PFSK-1 (cell line): ENCODE measurements around the gene PCDHGA4. TPM values are rescaled to one million over a fixed set of nuclear protein-coding genes. Genes with fewer than 3 reads are reported as not detected.

Experiments
- FOXP2 ChIP-seq: optimal IDR thresholded peaks from 2 replicates; pipeline ENCODE3; 2011; ENCODE audit warnings: borderline replicate concordance, control low read depth, inconsistent platforms; ENCODE audit not compliant: insufficient read depth; ENCODE audit errors: extremely low read length, extremely low read depth
- POLR2AphosphoS5 ChIP-seq: IDR thresholded peaks from 2 replicates; pipeline ENCODE4 v1.6.1; 2012; ENCODE audit warnings: low read depth, mild to moderate bottlenecking, control low read depth, low read length, moderate library complexity
- REST ChIP-seq, 2 experiments: IDR thresholded peaks; 2 replicates each; pipeline versions ENCODE4 v1.6.1 to v1.8.0; 2011 to 2012; ENCODE audit warnings: low read depth in 2 of 2, low read length in 2 of 2, control low read depth in 1 of 2, inconsistent platforms in 1 of 2, mild to moderate bottlenecking in 1 of 2, moderate library complexity in 1 of 2; ENCODE audit not compliant: insufficient read depth in 1 of 2
- SIN3A ChIP-seq: IDR thresholded peaks from 2 replicates; pipeline ENCODE4 v1.6.1; 2012; ENCODE audit warnings: mild to moderate bottlenecking, low read length, moderate library complexity, borderline replicate concordance; ENCODE audit not compliant: insufficient read depth
- TAF1 ChIP-seq: IDR thresholded peaks from 2 replicates; pipeline ENCODE4 v1.6.1; 2012; ENCODE audit warnings: low read length, control low read depth, borderline replicate concordance; ENCODE audit not compliant: insufficient read depth
- polyA plus RNA-seq: library from polyadenylated mRNA; unstranded; fragments of >200 nt; gene quantifications from one replicate; pipeline ENCODE4 v1.2.1, GENCODE V29; 2012; ENCODE audit warnings: low read depth, missing spikeins; ENCODE audit not compliant: insufficient read length

The PCDHGA4 gene
- polyA plus RNA-seq: 0.63 TPM

GRCh38 chr5:141354900-141355469, at the start of gene PCDHGA4:
Gene PCDHGA4 (plus strand): TSS chr5:141355021. CDS start chr5:141355108, 87 bp downstream.
- TF ChIP-seq FOXP2 (no peak), REST (IDR thresholded peaks at IDR 0.05; ENCODE audit: insufficient read depth in 1 of 2, low read depth in 2 of 2, low read length in 2 of 2) (no peak), SIN3A (no peak), POLR2AphosphoS5 (no peak), TAF1 (no peak)

- TF ChIP-seq FOXP2: no peak
Observed at GRCh38 chr5:141306630-141307029, 48.2 kb upstream of the PCDHGA4 start.

DNA sequence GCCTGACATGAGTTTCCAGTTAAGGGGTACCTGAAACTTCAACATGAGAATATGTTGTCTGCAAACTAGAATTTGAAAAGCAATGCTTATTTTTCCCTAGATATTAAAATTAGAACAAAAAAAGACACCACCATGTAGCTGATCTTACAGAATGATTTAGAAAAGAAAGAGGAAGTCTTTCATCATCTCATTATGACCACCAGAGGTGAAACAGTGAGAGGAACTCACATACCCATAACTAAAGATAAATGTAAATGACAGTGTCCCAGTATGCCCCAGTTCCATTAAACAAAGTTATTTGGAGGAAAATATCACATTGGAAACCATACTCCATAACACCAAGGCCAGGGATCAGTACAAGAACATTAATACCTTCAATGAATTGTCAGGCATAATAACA, 41.1 kb upstream of the PCDHGA4 start:
- TF ChIP-seq POLR2AphosphoS5: no peak
- TF ChIP-seq SIN3A: no peak
- TF ChIP-seq REST (IDR thresholded peaks at IDR 0.05; ENCODE audit: insufficient read depth in 1 of 2, low read depth in 2 of 2, low read length in 2 of 2): no peak
- TF ChIP-seq FOXP2: no peak
- TF ChIP-seq TAF1: no peak

GRCh38 chr5:141319202-141319601, 35.6 kb upstream of the PCDHGA4 start:
- TF ChIP-seq SIN3A: no peak

GRCh38 chr5:141319699-141320098, 35.1 kb upstream of the PCDHGA4 start:
- TF ChIP-seq SIN3A (no peak), TAF1 (no peak), FOXP2 (no peak), REST (IDR thresholded peaks at IDR 0.05; ENCODE audit: insufficient read depth in 1 of 2, low read depth in 2 of 2, low read length in 2 of 2) (no peak), POLR2AphosphoS5 (no peak)

GRCh38 chr5:141320225-141321169, 34.3 kb upstream of the PCDHGA4 start, which contains the start of gene TAF7:
Gene TAF7 (minus strand): TSS chr5:141320784. CDS start chr5:141320044, 740 bp downstream.
- TF ChIP-seq REST (IDR thresholded peaks at IDR 0.05; ENCODE audit: insufficient read depth in 1 of 2, low read depth in 2 of 2, low read length in 2 of 2) (0 out of 4 replicates have a peak, but pooled peaks of 1 of the 2 experiments have one; percentile 13), TAF1 (no peak), FOXP2 (peak; percentile 90), POLR2AphosphoS5 (peak; percentile 97), SIN3A (0 out of 2 replicates have a peak, but pooled peaks have one; percentile 19)
